HEK293 (cell line): Measurements from ENCODE around the gene ZKSCAN5.
A peak's percentile ranks its signal among the peaks of the same experiment; 100 is the strongest.

Source experiments
- CTCF ChIA-PET: fragments of 350-600 bp; formaldehyde crosslinking; extraction: SDS; loops from one replicate; lab custom pipeline; 2021; ENCODE audit warnings: antibody characterized with exemption; lab: Yijun Ruan, JAX
- POLR2A ChIA-PET: fragments of 300-600 bp; formaldehyde crosslinking; extraction: SDS; loops from one replicate; lab custom pipeline; 2020; ENCODE audit warnings: antibody characterized with exemption, inconsistent platforms; lab: Yijun Ruan, JAX
- H3K27ac ChIP-seq: fragments of 200-500 bp; sonication (Bioruptor generic); 2 replicates; pipeline ENCODE4 v1.5.1; 2014; ENCODE audit warnings: low read depth, low read length, control low read depth, inconsistent platforms; ENCODE audit errors: extremely low read depth
- H3K36me3 ChIP-seq, 2 experiments: fragments of 200-500 bp in 1 of 2; sonication (Bioruptor generic) in 1 of 2; 1 replicate in 1 of 2; 2 replicates in 1 of 2; pipeline ENCODE4 v1.5.1; 2014 to 2017; ENCODE audit warnings: inconsistent platforms in 2 of 2, low read length in 2 of 2; ENCODE audit not compliant: control insufficient read depth in 2 of 2, insufficient read depth in 1 of 2
- H3K4me1 ChIP-seq: fragments of 200-500 bp; sonication (Bioruptor generic); 2 replicates; pipeline ENCODE4 v1.5.1; 2014; ENCODE audit warnings: mild to moderate bottlenecking, low read length, inconsistent platforms; ENCODE audit not compliant: control insufficient read depth, insufficient read depth
- H3K4me3 ChIP-seq: 2 replicates; pipeline ENCODE4 v1.5.1; 2011; ENCODE audit warnings: low read depth, mild to moderate bottlenecking, control low read depth, low read length, moderate library complexity
- H3K9me3 ChIP-seq: fragments of 200-500 bp; sonication (Bioruptor generic); 2 replicates; pipeline ENCODE4 v1.5.1; 2014; ENCODE audit warnings: low read depth, low read length, inconsistent platforms; ENCODE audit not compliant: control insufficient read depth, insufficient read depth
- HOXD13 ChIP-seq: sonication (generic); formaldehyde crosslinking; IDR thresholded peaks from 2 replicates; pipeline ENCODE4 v1.8.0; 2022; ENCODE audit warnings: missing genetic modification reagents, borderline replicate concordance
- KLF7 ChIP-seq: fragments of 450-650 bp; formaldehyde crosslinking; IDR thresholded peaks from 2 replicates; pipeline ENCODE4 v1.5.1; 2016; ENCODE audit warnings: missing biosample characterization, missing genetic modification characterization, borderline replicate concordance
- PRDM1 ChIP-seq: fragments of 450-650 bp; formaldehyde crosslinking; IDR thresholded peaks from 2 replicates; pipeline ENCODE4; 2016; ENCODE audit warnings: missing biosample characterization, missing genetic modification characterization
- REST ChIP-seq: fragments of 450-650 bp; formaldehyde crosslinking; IDR thresholded peaks from 2 replicates; pipeline ENCODE4 v1.5.1; 2016; ENCODE audit warnings: missing biosample characterization, missing genetic modification characterization
- SALL2 ChIP-seq: fragments of 450-650 bp; formaldehyde crosslinking; IDR thresholded peaks from 2 replicates; pipeline ENCODE4 v1.5.0; 2017; ENCODE audit warnings: missing biosample characterization, mild to moderate bottlenecking, missing genetic modification characterization, borderline replicate concordance
- SP3 ChIP-seq: fragments of 450-650 bp; formaldehyde crosslinking; IDR thresholded peaks from 2 replicates; pipeline ENCODE4 v1.5.1; 2016; ENCODE audit warnings: missing biosample characterization, missing genetic modification characterization
- ZEB2 ChIP-seq: fragments of 450-650 bp; formaldehyde crosslinking; IDR thresholded peaks from 2 replicates; pipeline ENCODE4 v1.5.1; 2016; ENCODE audit warnings: missing biosample characterization, missing genetic modification characterization
- ZNF133 ChIP-seq: fragments of 450-650 bp; formaldehyde crosslinking; IDR thresholded peaks from 2 replicates; pipeline ENCODE4 v1.5.1; 2016; ENCODE audit warnings: missing biosample characterization, missing genetic modification characterization
- ZNF169 ChIP-seq: fragments of 450-650 bp; formaldehyde crosslinking; IDR thresholded peaks from 2 replicates; pipeline ENCODE4 v1.5.1; 2016; ENCODE audit warnings: missing biosample characterization, missing genetic modification characterization
- ZNF239 ChIP-seq: fragments of 450-650 bp; formaldehyde crosslinking; IDR thresholded peaks from 2 replicates; pipeline ENCODE4 v1.5.1; 2016; ENCODE audit warnings: missing biosample characterization, missing genetic modification characterization
- ZNF394 ChIP-seq: fragments of 450-650 bp; formaldehyde crosslinking; IDR thresholded peaks from 2 replicates; pipeline ENCODE4 v1.5.1; 2016; ENCODE audit warnings: missing biosample characterization, missing genetic modification characterization, mild to moderate bottlenecking, moderate library complexity, borderline replicate concordance
- ZNF48 ChIP-seq: fragments of 450-650 bp; formaldehyde crosslinking; IDR thresholded peaks from 2 replicates; pipeline ENCODE4 v1.5.1; 2016; ENCODE audit warnings: missing biosample characterization, missing genetic modification characterization
- ZNF518A ChIP-seq: fragments of 450-650 bp; formaldehyde crosslinking; conservative IDR thresholded peaks from 2 replicates; pipeline ENCODE4 v1.5.1; 2016; ENCODE audit warnings: low read depth, missing biosample characterization, missing genetic modification characterization
- ZNF560 ChIP-seq: fragments of 450-650 bp; formaldehyde crosslinking; IDR thresholded peaks from 2 replicates; pipeline ENCODE4 v1.5.1; 2017; ENCODE audit warnings: missing biosample characterization, missing genetic modification characterization, borderline replicate concordance
- ZNF629 ChIP-seq: fragments of 450-650 bp; formaldehyde crosslinking; IDR thresholded peaks from 2 replicates; pipeline ENCODE4 v1.5.1; 2017; ENCODE audit warnings: missing biosample characterization, missing genetic modification characterization
- ZNF645 ChIP-seq: fragments of 450-650 bp; formaldehyde crosslinking; IDR thresholded peaks from 2 replicates; pipeline ENCODE4; 2016; ENCODE audit warnings: missing biosample characterization, missing genetic modification characterization
- ZNF664 ChIP-seq: fragments of 450-650 bp; formaldehyde crosslinking; IDR thresholded peaks from 2 replicates; pipeline ENCODE4 v1.5.1; 2016; ENCODE audit warnings: missing biosample characterization, missing genetic modification characterization
- ZNF768 ChIP-seq: fragments of 450-650 bp; formaldehyde crosslinking; IDR thresholded peaks from 2 replicates; pipeline ENCODE4 v1.5.1; 2018; ENCODE audit warnings: missing biosample characterization, mild to moderate bottlenecking, missing genetic modification characterization
- ZNF791 ChIP-seq: fragments of 450-650 bp; formaldehyde crosslinking; IDR thresholded peaks from 2 replicates; pipeline ENCODE4 v1.5.1; 2016; ENCODE audit warnings: missing biosample characterization, missing genetic modification characterization
- ZNF792 ChIP-seq: fragments of 450-650 bp; formaldehyde crosslinking; IDR thresholded peaks from 2 replicates; pipeline ENCODE4 v1.5.1; 2016; ENCODE audit warnings: missing biosample characterization, missing genetic modification characterization
- ZNF843 ChIP-seq: fragments of 450-650 bp; formaldehyde crosslinking; IDR thresholded peaks from 2 replicates; pipeline ENCODE4 v1.5.1; 2016; ENCODE audit warnings: missing biosample characterization, missing genetic modification characterization
- ZSCAN16 ChIP-seq: fragments of 450-650 bp; formaldehyde crosslinking; IDR thresholded peaks from 2 replicates; pipeline ENCODE4 v1.5.1; 2016; ENCODE audit warnings: missing biosample characterization, missing genetic modification characterization
- TF ChIP-seq, protein P1 (sequence below): fragments of 450-650 bp; formaldehyde crosslinking; IDR thresholded peaks from 2 replicates; pipeline ENCODE4 v1.5.1; 2017; ENCODE audit warnings: missing biosample characterization, missing genetic modification characterization
- TF ChIP-seq, protein P2 (sequence below): fragments of 450-650 bp; formaldehyde crosslinking; IDR thresholded peaks from 2 replicates; pipeline ENCODE4 v1.5.1; 2016; ENCODE audit warnings: missing biosample characterization, missing genetic modification characterization

ZKSCAN5 gene

DNA sequence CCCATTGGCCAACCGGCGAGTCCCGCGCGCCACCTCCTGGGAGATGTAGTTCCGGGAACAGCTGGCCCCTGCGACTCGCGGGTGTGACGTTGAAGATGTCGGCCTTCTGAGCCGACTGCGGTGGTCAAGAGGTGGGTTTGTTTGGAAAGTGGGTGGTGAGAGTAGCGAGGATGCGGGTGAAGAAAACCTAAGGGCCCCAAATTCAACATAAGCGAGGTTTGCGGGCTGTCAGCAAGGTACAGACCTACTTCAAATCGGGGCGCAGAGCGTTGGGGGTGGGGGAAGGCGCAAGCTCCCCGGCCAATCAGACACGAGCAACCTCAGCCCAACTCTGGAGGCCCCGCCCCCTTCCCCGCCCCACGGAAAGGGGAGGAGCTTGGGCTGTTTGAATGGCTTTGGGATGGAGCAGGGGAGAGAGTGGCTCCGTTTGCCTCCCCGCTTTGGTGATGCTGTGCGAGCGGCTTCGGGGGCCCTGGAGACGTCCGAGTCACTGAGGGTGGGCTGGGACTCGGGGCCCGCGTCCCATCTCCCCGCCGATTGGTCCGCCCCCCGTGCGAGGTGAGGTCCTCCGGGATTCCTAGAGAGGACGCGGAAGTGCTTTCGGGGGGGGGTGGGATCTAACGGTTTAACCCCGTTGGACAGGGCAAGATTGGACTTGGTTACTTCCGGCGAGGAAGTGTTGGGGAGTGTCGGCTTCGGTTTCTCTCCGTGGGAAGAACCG lies at the start of gene ZKSCAN5:
Gene ZKSCAN5 (plus strand): TSS at position 60 of the 721 bp plus-strand sequence. CDS start 1,383 bp downstream, outside the sequence.
- Histone ChIP-seq H3K36me3 (peaks cover 0 to 7% of the 10 kb centered on the region in 2 experiments; a peak in 1 of 3 replicates), H3K4me1 (no peaks in the 10 kb centered on the region), H3K27ac (peak within 1 kb of the TSS; percentile 51; the same call in 1 of the 2 replicates), H3K4me3 (peak within 1 kb of the TSS; percentile 95), H3K9me3 (no peaks in the 10 kb centered on the region)
- POLR2A ChIA-PET, result interaction anchor here (0.6 to 2.1 kb wide), 20 partner anchors 11 to 1693 kb away, joined by 3 to 26 read pairs (median 5); partner anchors contain the start of genes AP4M1, CPSF4, FAM200A and MCM7
- CTCF ChIA-PET, result interaction anchor here (0.6 to 1.1 kb wide), 2 partner anchors 13 to 15 kb away, joined by 3 to 4 read pairs; no protein-coding TSS in a partner anchor
- TF ChIP-seq ZNF518A (tag by site-specific recombination), result peak; percentile 87
- 0 out of 2 replicates have a peak, but pooled peaks have one; percentile 16 for TF ChIP-seq HOXD13 (CRISPR knock-in tag)
- TF ChIP-seq ZNF629 (tag by site-specific recombination), result peak; percentile 92
- peak; percentile 45; the same call in 1 of the 2 replicates for TF ChIP-seq REST (tag by site-specific recombination)
- TF ChIP-seq ZNF133 (tag by site-specific recombination), result no peak
- no peak for TF ChIP-seq ZNF843 (tag by site-specific recombination)
- TF ChIP-seq ZNF560 (tag by site-specific recombination), result no peak
- no peak; the same call in 1 of the 2 replicates for TF ChIP-seq KLF7
- peak; percentile 99 for TF ChIP-seq SP3 (tag by site-specific recombination)
- TF ChIP-seq ZNF239 (tag by site-specific recombination), result no peak
- no peak for TF ChIP-seq ZNF664
- no peak for TF ChIP-seq ZNF645 (tag by site-specific recombination)
- TF ChIP-seq ZNF394 (tag by site-specific recombination), result no peak; the same call in 1 of the 2 replicates
- no peak for TF ChIP-seq ZNF768 (tag by site-specific recombination)
- TF ChIP-seq, protein P1, sequence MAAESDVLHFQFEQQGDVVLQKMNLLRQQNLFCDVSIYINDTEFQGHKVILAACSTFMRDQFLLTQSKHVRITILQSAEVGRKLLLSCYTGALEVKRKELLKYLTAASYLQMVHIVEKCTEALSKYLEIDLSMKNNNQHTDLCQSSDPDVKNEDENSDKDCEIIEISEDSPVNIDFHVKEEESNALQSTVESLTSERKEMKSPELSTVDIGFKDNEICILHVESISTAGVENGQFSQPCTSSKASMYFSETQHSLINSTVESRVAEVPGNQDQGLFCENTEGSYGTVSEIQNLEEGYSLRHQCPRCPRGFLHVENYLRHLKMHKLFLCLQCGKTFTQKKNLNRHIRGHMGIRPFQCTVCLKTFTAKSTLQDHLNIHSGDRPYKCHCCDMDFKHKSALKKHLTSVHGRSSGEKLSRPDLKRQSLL (tag by site-specific recombination), result no peak
- no peak for TF ChIP-seq PRDM1 (tag by site-specific recombination)
- TF ChIP-seq ZEB2 (tag by site-specific recombination), result peak; percentile 71
- TF ChIP-seq, protein P2, sequence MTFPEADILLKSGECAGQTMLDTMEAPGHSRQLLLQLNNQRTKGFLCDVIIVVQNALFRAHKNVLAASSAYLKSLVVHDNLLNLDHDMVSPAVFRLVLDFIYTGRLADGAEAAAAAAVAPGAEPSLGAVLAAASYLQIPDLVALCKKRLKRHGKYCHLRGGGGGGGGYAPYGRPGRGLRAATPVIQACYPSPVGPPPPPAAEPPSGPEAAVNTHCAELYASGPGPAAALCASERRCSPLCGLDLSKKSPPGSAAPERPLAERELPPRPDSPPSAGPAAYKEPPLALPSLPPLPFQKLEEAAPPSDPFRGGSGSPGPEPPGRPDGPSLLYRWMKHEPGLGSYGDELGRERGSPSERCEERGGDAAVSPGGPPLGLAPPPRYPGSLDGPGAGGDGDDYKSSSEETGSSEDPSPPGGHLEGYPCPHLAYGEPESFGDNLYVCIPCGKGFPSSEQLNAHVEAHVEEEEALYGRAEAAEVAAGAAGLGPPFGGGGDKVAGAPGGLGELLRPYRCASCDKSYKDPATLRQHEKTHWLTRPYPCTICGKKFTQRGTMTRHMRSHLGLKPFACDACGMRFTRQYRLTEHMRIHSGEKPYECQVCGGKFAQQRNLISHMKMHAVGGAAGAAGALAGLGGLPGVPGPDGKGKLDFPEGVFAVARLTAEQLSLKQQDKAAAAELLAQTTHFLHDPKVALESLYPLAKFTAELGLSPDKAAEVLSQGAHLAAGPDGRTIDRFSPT (tag by site-specific recombination), result no peak
- no peak for TF ChIP-seq ZSCAN16 (tag by site-specific recombination)
- TF ChIP-seq SALL2 (tag by site-specific recombination), result no peak
- TF ChIP-seq ZNF169 (tag by site-specific recombination), result no peak
- TF ChIP-seq ZNF791 (tag by site-specific recombination), result no peak
- TF ChIP-seq ZNF48, result no peak
- no peak for TF ChIP-seq ZNF792 (tag by site-specific recombination)
